ENCODE data around the gene MTHFSD.

Gene MTHFSD

GRCh38 chr16:86533767-86534351 lies 21.2 kb downstream of the MTHFSD start:
- no peak for TF ChIP-seq CEBPB (IDR thresholded peaks at IDR 0.05)
- TF ChIP-seq REST (IDR thresholded peaks at IDR 0.05; ENCODE audit: low read depth), result no peak
- no peak for TF ChIP-seq CREB1 (IDR thresholded peaks at IDR 0.05; ENCODE audit: low read depth)
- TF ChIP-seq EGR1 (IDR thresholded peaks at IDR 0.05), result no peak
- no peak for TF ChIP-seq RAD21 (IDR thresholded peaks at IDR 0.05; ENCODE audit: low read depth)
- TF ChIP-seq FOXM1 (IDR thresholded peaks at IDR 0.05; ENCODE audit: borderline replicate concordance, low read depth), result no peak
- TF ChIP-seq USF1 (IDR thresholded peaks at IDR 0.05), result no peak
- TF ChIP-seq ZBTB7A (IDR thresholded peaks at IDR 0.05; ENCODE audit: low read depth), result no peak
- no peak for TF ChIP-seq TAF1 (IDR thresholded peaks at IDR 0.05; ENCODE audit: low read depth)
- no peak for TF ChIP-seq NFIC (IDR thresholded peaks at IDR 0.05)
- no peak for TF ChIP-seq TCF12 (IDR thresholded peaks at IDR 0.05; ENCODE audit: low read depth)
- no peak for TF ChIP-seq MAX (IDR thresholded peaks at IDR 0.05)
- TF ChIP-seq YY1 (IDR thresholded peaks at IDR 0.05; ENCODE audit: low read depth), result no peak
- no peak for TF ChIP-seq TEAD4 (IDR thresholded peaks at IDR 0.05)
- TF ChIP-seq EP300 (IDR thresholded peaks at IDR 0.05; ENCODE audit: borderline replicate concordance), result no peak

- no peak for TF ChIP-seq FOXM1 (IDR thresholded peaks at IDR 0.05; ENCODE audit: borderline replicate concordance, low read depth)
- TF ChIP-seq CEBPB (IDR thresholded peaks at IDR 0.05), result no peak
- no peak for TF ChIP-seq NFIC (IDR thresholded peaks at IDR 0.05)
- no peak for TF ChIP-seq MAX (IDR thresholded peaks at IDR 0.05)
- TF ChIP-seq TCF12 (IDR thresholded peaks at IDR 0.05; ENCODE audit: low read depth), result no peak
- no peak for TF ChIP-seq TAF1 (IDR thresholded peaks at IDR 0.05; ENCODE audit: low read depth)
- TF ChIP-seq REST (IDR thresholded peaks at IDR 0.05; ENCODE audit: low read depth), result no peak
- TF ChIP-seq RAD21 (IDR thresholded peaks at IDR 0.05; ENCODE audit: low read depth), result no peak
- TF ChIP-seq YY1 (IDR thresholded peaks at IDR 0.05; ENCODE audit: low read depth), result no peak
- TF ChIP-seq EGR1 (IDR thresholded peaks at IDR 0.05), result no peak
- TF ChIP-seq TEAD4 (IDR thresholded peaks at IDR 0.05), result no peak
Observed at GRCh38 chr16:86533076-86533475, 22.0 kb downstream of the MTHFSD start.

GRCh38 chr16:86532526-86532815 lies 22.6 kb downstream of the MTHFSD start:
- TF ChIP-seq EP300 (IDR thresholded peaks at IDR 0.05; ENCODE audit: borderline replicate concordance) (no peak), EGR1 (IDR thresholded peaks at IDR 0.05) (no peak), CREB1 (IDR thresholded peaks at IDR 0.05; ENCODE audit: low read depth) (no peak), TAF1 (IDR thresholded peaks at IDR 0.05; ENCODE audit: low read depth) (no peak), REST (IDR thresholded peaks at IDR 0.05; ENCODE audit: low read depth) (no peak), NFIC (IDR thresholded peaks at IDR 0.05) (no peak), USF1 (IDR thresholded peaks at IDR 0.05) (no peak), TEAD4 (IDR thresholded peaks at IDR 0.05) (no peak), FOXM1 (IDR thresholded peaks at IDR 0.05; ENCODE audit: borderline replicate concordance, low read depth) (no peak), YY1 (IDR thresholded peaks at IDR 0.05; ENCODE audit: low read depth) (no peak), RAD21 (IDR thresholded peaks at IDR 0.05; ENCODE audit: low read depth) (no peak), MAX (IDR thresholded peaks at IDR 0.05) (no peak), CEBPB (IDR thresholded peaks at IDR 0.05) (no peak), ZBTB7A (IDR thresholded peaks at IDR 0.05; ENCODE audit: low read depth) (no peak), TCF12 (IDR thresholded peaks at IDR 0.05; ENCODE audit: low read depth) (no peak)

Measured in Ishikawa (cell line).